GM21786 (cell line): ENCODE results near the gene SREBF2.

Experiments
- ATAC-seq: cut with Tn5 transposase; IDR thresholded peaks from one replicate; pipeline ENCODE4 v1.9.1; 2021; ENCODE audit not compliant: unreplicated experiment

Gene SREBF2

DNA sequence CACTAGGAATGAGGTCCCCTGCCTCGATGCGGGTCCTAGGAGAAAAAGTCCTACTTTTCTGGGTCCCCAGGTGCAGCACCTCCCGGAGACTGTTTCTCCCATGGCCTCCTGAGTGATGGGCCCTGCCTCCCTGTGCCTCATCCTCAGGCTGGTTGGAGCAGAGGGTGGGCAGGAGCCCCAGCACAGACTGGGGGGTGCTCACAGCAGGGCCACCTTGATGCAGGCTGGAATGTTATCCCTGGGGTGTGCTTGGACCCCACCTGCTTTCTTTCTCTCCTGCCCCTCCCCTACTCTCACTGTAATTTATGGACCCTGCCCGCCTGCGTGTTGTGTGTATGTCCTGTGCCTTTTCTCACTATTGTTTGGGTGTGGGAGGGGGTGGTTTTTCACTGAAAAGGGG, 73.9 kb downstream of the SREBF2 start:
- no peak for ATAC-seq

DNA sequence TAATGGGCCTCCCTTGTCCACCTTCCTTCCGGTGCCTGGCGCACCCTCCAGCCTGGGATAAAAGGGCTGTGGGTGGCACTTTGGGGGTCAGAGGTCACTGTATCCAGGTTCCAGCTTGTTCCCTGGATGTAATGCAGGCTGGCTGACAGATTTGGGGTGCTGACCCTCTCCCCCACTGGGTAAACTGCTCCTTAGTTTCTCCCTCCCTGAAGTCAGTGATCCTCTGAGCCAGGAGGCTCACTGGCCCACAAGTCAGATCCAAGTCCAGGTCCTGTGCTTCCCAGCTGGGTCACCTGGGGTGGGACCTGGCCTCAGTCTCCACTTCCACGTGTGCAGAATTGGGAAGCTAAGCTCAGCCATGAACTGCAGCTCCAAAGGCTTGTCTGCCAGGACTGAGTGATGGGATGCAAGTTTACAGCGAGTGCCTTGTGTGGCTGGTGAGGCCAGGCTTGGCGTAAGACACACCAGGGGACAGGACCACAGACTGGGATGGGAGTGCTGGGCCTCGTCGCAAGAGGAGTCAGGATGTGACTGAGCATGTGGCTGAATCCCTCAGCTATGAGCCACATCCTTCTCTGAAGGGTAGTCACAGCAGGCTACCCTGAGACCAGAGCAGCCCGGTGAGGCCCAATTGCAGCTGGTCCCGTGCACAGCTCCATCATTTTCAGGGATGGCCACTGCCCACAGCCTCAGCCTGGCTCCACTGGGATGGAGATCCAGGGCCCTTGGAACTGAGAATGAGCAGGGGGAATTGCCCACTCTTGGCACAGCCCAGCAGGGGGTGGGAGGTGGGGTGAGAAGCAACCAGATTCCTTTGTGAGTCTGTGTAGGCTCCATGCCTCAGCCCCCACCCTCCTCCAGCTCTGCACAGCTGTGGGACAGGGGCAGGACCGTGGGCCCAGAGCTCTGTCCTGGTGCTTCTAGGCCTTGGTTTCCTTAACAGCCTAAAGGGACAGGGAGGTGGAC, 74.8 kb downstream of the SREBF2 start:
- ATAC-seq, result no peak

DNA sequence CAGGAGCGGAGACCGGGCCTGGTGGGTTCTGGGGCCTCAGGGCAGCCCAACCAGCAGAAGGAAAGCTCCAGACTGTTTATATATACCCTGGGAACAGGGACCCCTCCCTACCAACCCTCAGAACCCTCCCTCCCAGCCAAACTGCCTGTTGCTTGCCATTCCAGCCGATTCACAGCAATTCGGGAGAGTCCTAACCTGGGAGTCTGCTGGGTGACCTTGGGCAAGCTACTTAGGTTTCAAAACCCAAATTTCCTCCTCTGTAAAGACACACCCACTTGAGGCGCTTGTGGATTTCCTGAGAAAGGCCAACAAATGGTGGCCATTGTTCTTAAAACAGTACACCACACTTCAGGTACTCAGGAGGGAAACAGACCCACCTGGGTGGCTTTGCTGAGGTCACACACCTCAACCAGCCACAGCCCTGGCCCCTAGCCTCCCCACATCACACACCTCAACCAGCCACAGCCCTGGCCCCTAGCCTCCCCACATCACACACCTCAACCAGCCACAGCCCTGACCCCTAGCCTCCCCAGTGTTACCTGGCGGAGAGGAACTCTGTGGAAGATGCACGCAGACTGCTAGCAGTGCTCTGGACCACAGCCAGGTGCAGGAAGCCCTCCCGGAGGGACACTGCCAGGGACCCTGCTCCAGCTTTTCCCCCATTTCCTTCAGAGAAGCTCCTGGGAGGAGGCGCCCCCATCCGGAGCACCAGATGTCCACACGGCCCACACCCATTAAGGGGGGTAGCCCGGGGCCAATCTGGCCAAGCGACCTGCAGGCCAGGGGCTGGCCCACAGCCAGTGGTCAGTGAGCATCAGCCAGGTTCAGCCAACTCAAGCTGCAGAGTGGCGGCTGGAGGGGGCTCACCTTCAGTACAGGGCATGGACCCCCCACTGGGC, 75.8 kb downstream of the SREBF2 start:
- no peak for ATAC-seq

DNA sequence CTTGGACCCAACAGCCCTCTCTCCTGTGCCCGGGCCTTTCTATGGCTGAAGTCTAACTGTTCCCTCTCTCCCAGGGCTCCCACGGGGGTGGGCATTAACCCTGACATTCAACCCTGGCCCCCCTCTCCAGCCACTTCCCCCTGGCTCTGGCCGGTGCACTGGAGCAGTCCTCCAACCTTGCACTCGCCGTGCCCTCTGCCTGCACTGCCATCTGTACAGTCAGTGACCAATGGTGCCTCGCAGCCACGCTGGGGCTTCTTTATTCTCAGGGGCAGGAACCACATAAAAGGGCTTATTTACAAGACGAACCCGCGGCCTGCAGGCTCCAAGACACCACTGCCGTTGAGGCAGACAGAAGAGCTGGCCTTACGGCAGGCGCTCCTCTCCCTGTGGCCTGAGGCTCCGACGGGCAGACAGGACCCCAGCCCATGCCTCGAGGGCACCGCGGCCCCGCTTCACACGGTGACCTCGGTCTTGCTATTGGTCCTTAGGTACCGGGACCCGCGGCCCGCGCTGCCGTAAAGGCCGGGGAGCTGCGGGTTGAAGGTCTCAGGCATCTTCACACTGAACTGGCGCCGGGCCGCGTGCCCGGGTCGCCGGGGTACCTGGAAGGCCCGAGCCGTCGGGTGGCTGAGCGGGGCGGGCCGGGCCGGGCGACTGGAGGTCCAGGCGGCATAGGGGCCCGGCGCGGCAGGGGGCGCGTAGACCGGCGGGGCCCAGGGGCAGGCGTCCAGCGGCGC, 76.6 kb downstream of the SREBF2 start:
- ATAC-seq, result no peak

DNA sequence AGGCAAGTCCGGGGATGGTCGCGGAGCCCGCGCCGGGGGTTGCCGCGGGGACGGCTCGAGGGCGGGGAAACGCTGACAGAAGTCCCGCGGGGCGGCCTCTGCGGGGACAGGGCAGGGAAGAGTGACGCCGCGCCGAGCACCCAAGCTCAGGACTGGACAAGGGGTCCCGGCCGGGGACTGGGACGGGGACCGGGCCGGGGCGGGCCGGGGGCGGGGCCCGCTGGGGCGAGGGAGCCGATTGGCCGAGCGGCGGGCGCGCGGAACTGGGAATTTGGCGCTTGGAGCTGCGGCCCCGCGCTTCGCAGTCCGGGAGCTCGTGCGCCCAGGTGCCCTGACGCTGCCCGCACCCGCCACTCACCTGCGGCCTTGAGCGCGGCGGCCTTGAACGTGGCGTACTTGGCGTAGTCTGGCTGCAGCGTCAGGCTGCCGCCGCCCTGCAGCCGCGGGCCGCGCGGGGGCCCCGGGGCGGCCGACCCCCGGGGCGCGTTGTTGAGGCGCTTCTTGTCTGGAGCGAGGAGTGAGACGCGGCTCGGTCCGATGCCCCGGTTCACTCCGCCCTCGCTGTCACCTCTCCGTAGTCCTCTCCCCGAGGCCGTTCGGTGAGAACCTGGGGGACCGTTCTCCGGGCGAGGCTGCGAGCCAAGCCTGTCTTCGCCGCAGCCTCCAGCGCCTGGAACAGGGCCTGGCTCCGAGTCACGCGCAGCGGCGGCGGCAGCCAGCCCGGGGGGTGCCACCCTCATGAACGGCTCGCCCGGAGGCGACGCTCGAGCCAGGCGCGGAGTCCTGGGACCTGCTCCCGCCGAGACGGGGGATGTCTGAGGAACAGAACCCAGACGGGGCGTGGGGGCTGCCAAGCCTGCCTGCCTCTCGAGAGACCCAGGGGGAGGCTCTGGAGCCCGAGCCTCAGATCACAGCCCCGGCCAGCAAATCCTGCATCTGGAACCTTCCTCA, 77.4 kb downstream of the SREBF2 start:
- no peak for ATAC-seq

DNA sequence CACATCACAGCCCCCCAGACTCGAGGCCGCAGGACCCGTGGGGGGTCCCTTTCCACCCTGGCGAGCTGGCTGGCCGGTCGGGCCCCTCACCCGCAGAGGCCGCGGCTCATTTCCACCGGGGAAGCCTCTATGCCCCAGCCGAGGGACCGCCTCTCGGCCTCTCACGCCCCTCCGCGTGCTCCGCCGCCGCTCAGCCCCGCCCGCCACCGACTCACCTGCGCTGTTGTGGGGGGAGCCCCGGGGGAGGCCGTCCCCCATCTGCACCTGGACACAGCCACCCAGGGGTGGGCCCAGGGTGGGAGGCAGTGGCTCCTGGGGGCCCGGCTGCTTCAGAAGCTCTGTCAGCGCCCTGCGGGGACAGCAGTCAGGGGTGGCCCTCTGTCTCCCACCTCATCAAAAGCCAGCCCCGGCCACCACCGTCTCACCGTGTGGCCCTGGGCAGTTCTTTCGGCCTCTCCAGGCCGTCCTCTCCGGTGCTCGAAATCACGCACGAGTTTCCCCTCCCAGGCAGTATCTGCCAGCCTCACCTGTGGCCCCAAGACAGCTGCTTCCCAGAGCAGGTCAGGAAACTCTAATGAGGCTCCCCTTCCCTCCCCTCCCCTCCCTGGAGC, 78.2 kb downstream of the SREBF2 start:
- no peak for ATAC-seq

DNA sequence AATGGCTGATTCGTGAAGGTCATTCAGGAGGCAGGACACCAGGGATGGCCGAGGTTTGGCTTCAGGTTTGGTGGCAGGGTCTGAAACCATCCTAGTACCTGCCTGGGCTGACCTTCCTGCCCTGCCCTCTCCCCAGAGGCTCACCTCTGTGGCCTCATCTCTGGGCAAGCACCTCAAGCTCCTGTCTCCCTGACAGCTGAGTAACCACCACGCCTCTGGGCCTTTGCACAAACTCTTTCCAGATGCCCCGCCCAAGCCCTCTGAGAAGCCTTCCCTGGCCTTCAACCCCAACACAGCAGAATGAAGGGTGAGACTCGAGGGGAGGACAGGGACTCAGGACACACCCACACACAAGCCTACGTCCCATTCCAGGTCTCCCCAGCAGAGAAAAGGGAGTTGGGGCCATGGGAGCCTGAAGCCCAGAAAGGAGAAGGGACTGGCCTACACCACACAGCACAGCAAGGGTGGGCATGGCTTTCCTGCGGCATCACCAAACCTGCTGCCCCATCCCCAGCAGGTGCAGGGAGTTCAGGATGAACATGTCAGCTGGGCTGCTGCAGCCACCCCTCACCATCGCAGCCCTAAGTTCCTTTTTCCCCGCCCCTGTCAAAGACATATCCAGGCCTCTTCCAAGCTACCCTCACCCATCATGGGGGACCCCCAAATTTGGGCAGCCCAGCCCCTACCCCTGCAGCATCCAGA, 79.6 kb downstream of the SREBF2 start:
- ATAC-seq, result no peak

DNA sequence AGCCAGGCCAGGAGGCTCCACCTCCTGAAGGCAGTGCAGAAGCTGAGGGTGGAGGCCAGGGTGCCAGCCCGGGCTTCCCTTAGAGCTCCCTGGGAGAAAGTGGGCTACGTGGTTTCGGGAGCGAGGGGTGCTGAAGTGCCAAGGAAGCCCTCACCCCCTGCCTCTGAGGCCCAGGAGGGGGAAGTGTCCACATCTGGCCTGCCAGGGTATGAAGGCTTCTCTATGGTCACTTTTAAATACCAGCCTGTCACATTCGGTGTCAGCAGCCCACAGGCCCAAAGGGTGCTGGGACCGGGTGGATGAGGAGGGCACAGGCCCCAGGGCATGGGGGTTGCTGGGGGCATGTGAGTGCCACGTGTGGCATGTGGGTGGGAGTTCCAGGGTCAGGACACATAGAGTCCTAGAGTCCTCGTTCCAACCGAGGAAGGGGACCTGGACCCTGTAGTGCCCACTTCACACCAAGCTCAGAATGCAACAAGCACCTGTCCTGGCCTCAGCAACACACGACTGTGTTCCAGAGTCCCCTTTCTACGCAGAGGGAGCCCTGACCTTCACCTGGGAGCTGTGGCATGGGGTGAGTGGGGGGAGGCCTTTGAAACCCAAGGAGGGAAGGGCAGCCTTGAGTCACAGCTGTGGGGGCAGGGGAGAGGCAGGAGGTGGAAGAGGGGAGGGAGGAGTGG, 80.3 kb downstream of the SREBF2 start:
- no peak for ATAC-seq

DNA sequence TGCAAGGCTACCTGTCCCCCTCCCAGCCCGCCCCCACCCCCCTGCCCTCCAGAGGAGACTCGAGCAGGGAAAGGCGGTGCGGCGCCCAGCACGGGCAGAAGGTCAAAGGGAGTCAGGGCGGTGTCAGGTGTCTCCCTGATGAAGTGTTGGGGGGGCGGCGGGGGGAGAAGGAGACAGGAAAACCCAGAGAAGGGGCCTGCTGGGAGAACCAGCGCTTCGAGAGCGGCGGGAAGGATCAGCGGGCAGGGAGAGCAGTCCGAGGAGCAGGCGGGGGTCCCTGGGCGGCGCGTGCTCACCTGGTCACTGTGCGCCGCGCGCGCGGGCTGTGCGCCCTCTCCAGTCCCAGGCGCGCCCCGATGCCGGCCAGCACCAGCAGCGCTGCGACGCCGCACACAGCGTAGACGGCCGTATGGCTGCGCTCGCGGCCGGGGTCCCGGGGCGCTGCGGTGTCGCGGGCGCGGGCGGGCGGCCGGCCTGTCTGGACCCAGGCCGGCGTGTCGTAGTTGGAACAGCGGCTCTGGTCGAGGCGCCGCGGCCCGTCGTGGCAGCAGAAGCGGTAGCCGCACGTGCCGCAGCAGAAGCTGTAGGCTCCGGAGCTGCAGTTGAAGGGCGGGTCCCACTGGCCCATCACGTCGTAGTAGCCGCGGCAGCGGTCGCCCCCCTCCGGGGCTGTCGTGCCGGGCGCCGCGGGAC, 81.1 kb downstream of the SREBF2 start:
- ATAC-seq, result no peak

DNA sequence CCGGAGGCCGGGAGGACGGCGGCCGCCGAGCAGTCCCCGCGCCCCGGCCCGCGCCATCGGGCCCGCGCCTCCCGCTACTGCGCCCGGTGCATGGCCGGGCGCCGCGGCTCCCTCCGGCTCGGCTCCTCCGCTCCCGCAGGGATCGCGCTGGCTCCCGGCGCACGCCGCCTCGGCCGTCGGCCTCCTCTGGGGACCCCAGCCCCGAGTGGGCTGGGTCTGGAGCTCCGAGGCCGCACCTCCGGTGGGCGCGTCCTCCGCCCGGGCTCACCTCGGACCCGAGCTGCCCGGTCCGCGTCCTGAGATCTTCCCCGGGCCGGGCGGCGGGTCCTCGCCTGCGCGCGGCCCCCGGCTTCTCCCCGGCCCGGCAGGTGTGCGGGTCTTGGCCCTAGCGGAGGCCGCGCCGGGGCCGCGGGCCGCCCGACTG, 81.7 kb downstream of the SREBF2 start:
- no peak for ATAC-seq

DNA sequence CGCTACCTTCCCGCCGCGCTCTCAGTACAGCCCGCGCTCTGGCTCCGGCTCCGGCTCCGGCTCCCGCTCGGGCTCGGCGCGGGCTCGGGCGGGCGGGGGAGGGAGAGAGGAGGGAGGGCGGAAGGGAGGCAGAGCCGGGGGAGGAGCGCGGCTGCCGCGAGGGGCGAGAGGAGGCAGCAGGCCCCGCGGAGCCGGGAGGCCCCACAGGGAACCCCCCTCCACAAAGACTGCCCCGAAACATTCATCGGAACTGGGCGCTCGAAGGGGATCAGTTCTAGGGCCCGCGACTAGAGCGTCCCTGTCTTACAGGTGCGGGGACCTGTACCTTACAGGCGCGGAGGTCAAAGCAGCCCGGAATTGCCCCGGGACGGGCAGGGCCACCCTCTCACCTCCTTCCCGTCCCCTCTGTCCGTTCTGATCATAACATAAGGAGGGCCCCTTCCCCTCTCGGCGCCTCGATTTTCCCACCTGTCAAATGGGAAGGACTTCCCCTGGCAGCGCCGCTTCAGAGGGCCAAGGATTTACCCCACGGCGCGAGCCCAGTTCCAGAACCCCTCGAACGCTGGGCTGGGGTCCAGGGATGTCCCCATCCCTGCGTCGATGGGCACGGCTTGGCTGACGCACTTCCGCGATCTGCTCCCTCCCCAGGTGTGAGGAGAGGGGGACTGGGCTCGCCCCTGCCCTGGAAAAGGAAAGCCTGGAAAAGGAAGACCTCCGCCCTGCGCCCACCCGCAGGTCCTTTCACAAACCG, 82.3 kb downstream of the SREBF2 start, which contains the start of gene SHISA8:
Gene SHISA8, minus strand, starts transcription at position 40 of the 751 bp plus-strand sequence. CDS start 407 bp downstream, outside the sequence.
- ATAC-seq, result no peak

DNA sequence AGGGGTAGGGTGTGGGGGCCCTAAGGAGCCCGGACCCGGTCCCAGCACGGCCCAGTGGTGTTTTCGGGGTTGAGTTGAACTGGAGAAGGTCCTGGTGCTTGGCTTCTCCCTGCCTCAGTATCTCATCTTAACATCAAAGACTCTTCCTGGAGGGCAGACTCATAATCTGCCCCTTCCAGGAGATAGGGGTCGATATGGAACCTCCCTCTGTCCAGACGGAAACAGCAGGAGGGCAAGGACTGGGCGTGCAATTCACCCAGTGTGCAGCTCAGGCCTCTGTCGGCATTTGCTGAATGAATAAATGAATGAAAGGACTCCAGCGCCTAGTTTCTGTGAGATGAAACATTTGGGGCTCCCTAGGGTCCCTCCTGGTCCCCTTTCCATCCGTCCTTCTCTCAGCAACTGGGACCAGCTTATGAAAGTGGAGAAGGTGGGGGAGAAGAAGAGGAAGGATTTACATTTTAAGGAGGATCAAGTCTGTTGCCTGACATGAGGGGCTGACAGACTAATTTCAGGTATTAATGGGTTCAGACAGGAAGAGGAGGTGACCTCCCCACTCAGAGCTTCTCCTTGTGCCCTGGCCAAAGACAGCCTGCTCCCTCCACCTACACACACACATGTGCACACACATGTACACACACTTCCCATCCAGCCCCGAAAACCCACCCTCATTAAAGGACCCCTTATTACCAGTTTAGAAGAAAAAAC, 83.0 kb downstream of the SREBF2 start:
- no peak for ATAC-seq

DNA sequence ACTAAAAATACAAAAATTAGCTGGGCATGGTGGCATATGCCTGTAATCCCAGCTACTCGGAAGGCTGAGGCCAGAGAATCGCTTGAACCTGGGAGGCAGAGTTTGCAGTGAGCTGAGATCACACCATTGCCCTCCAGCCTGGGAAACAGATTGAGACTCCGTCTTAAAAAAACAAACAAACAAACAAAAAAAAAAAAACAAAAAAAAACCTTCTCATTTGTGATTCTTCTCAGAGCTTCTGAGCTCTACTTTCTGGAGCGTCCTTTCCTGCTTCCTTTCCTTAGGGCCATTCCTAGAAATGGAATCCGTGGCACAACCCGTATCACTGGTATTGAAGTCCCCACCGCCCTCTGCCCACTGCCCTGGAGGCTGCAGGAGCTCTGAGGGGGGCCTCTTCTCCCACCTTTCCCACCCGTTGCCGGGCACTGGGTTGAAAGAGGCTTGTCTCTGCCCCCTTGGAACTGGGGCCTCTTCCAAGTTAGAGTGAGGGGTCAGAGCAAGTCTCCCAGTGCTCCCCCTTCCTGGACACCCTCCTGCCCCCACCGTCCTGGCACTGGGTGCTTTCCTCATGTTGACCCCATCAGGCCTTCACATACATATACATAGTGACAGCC, 83.9 kb downstream of the SREBF2 start:
- no peak for ATAC-seq

DNA sequence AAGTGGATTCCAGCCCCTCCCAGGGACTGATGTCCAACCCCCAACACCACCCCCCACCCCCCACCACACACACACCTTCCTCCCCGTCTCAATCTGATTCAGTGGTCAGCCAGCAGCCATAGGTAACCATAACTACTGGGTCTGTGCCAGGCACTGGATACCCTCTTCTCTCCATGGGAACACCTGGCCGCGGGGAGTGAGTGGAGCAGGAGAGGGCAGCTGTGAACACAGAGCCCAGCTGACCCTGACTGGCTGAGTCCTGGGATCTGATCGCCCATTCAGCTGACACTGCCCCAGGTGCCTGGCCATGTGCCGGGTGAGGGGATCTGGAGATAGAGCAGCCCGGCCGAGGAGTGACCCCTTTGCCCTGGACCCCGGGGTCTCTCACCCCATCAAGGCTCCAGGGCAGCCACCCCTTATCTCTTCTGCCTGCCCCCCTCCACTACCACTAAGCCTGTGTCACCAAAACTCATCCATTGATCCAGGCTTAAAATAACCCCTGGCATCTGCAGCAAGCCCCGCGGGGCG, 84.5 kb downstream of the SREBF2 start:
- ATAC-seq, result no peak

DNA sequence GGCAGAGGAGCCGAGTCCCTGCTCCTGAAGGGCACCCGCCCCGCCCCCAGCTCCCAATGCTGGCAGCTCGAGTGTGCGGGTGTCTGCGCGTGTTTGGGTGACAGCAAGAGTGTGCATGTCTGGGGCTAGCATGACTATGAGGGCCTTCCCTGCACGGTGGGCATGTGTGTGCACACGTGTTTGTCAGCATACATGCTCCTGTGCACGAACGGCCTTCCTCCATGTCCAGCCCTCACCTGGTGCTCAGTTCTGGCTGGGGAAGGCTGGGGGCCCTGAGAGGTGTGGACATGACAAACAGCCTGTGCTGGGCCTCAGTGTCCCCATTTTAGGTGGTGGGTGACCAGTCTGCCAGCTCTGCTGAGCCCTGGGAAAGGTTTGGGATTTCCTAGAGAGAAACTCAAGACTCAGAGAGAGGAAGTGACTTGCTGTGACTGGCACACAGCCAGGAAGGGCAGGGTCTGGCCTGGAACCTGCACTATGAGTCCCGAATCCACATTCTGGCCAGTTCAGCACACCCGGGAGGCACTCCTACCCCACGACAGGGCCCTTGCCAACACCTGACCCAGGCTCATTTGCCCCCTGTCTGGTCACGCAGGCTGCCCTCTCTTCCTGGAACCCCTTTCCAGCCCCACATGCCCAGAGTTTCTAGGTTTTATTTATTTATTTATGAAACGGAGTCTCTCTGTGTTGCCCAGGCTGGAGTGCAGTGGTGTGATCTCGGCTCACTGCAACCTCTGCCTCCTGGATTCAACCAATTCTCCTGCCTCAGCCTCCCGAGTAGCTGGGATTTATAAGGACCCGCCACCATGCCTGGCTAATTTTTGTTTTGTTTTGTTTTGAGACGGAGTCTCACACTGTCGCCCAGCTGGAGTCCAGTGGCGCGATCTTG, 85.2 kb downstream of the SREBF2 start:
- ATAC-seq, result no peak
